Liver (tissue), 3 donors: ENCODE data around the gene CACNA1D.

Experiments used
- HNF4A ChIP-seq, 2 donors: conservative IDR thresholded peaks; 2 replicates each; pipeline ENCODE4 v1.6.1; 2016; ENCODE audit warnings: antibody characterized with exemption in 2 of 2, mild to moderate bottlenecking in 2 of 2
- JUND ChIP-seq, 2 donors: IDR thresholded peaks; 2 replicates each; pipeline ENCODE4 v1.6.1; 2016; ENCODE audit warnings: antibody characterized with exemption in 2 of 2
- RAD21 ChIP-seq, 2 donors: IDR thresholded peaks; 2 replicates each; pipeline ENCODE4 v1.6.1; 2016; ENCODE audit warnings: antibody characterized with exemption in 2 of 2, mild to moderate bottlenecking in 2 of 2
- YY1 ChIP-seq: IDR thresholded peaks from 2 replicates; pipeline ENCODE4 v1.6.1; 2016; ENCODE audit warnings: antibody characterized with exemption, mild to moderate bottlenecking
- ZBTB33 ChIP-seq: IDR thresholded peaks from 2 replicates; pipeline ENCODE4 v1.6.1; 2016; ENCODE audit warnings: antibody characterized with exemption
- TF ChIP-seq, protein P1 (sequence below): fragments of 150-350 bp; IDR thresholded peaks from 2 replicates; pipeline ENCODE4 v1.5.1; 2017; ENCODE audit warnings: improper control_type of control experiment, low read depth, low read length; ENCODE audit not compliant: missing input control
- TF ChIP-seq, protein P2 (sequence below): IDR thresholded peaks from 2 replicates; pipeline ENCODE4 v1.6.1; 2016; ENCODE audit warnings: antibody characterized with exemption
- donor health status: healthy.
- donor health status: healthy.

DNA sequence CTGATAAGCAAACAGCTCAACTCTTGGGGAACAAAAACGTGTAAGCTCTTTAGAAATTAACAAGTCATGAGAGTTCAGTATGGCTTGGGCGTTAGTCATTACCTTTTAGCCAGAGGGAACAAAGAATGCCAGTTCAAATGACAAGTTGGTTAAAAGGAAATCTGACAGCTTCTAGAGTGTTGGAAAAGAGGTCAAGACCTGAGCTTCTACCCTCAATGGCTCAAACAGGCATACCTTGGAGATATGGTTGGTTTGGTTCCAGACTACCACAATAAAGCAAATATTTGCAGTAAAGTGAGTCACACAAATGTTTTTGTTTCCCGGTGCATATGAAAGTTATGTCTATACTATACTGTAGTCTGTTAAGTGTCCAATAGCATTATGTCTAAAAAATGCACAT lies 136.1 kb downstream of the CACNA1D start:
- no peak for TF ChIP-seq HNF4A (conservative IDR thresholded peaks at IDR 0.05)
- TF ChIP-seq, protein P1, sequence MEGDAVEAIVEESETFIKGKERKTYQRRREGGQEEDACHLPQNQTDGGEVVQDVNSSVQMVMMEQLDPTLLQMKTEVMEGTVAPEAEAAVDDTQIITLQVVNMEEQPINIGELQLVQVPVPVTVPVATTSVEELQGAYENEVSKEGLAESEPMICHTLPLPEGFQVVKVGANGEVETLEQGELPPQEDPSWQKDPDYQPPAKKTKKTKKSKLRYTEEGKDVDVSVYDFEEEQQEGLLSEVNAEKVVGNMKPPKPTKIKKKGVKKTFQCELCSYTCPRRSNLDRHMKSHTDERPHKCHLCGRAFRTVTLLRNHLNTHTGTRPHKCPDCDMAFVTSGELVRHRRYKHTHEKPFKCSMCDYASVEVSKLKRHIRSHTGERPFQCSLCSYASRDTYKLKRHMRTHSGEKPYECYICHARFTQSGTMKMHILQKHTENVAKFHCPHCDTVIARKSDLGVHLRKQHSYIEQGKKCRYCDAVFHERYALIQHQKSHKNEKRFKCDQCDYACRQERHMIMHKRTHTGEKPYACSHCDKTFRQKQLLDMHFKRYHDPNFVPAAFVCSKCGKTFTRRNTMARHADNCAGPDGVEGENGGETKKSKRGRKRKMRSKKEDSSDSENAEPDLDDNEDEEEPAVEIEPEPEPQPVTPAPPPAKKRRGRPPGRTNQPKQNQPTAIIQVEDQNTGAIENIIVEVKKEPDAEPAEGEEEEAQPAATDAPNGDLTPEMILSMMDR: no peak
- no peak for TF ChIP-seq ZBTB33
- no peak for TF ChIP-seq RAD21 (IDR thresholded peaks at IDR 0.05)
- TF ChIP-seq YY1: no peak
- TF ChIP-seq, protein P2, sequence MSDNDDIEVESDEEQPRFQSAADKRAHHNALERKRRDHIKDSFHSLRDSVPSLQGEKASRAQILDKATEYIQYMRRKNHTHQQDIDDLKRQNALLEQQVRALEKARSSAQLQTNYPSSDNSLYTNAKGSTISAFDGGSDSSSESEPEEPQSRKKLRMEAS: no peak
- TF ChIP-seq JUND (IDR thresholded peaks at IDR 0.05): no peak
